ENCODE data around the gene C20orf144.

- TF ChIP-seq CTCF (IDR thresholded peaks at IDR 0.05; ENCODE audit: low read depth, low read length) = no peak
- no peak for TF ChIP-seq EZH2phosphoT487 (IDR thresholded peaks at IDR 0.05; ENCODE audit: low read depth)
Observed at GRCh38 chr20:33656783-33657703, 5.1 kb upstream of the C20orf144 start.

Data from OCI-LY3 (cell line).